HEK293 (cell line): ENCODE measurements around the gene MSI2.
A peak's percentile ranks its signal among the peaks of the same experiment; 100 is the strongest.

Source experiments
- CTCF ChIA-PET: fragments of 350-600 bp; formaldehyde crosslinking; extraction: SDS; loops from one replicate; lab custom pipeline; 2021; ENCODE audit warnings: antibody characterized with exemption; lab: Yijun Ruan, JAX
- POLR2A ChIA-PET: fragments of 300-600 bp; formaldehyde crosslinking; extraction: SDS; loops from one replicate; lab custom pipeline; 2020; ENCODE audit warnings: antibody characterized with exemption, inconsistent platforms; lab: Yijun Ruan, JAX
- H3K27ac ChIP-seq: fragments of 200-500 bp; sonication (Bioruptor generic); 2 replicates; pipeline ENCODE4 v1.5.1; 2014; ENCODE audit warnings: low read depth, low read length, control low read depth, inconsistent platforms; ENCODE audit errors: extremely low read depth
- H3K36me3 ChIP-seq, 2 experiments: fragments of 200-500 bp in 1 of 2; sonication (Bioruptor generic) in 1 of 2; 1 replicate in 1 of 2; 2 replicates in 1 of 2; pipeline ENCODE4 v1.5.1; 2014 to 2017; ENCODE audit warnings: inconsistent platforms in 2 of 2, low read length in 2 of 2; ENCODE audit not compliant: control insufficient read depth in 2 of 2, insufficient read depth in 1 of 2
- H3K4me1 ChIP-seq: fragments of 200-500 bp; sonication (Bioruptor generic); 2 replicates; pipeline ENCODE4 v1.5.1; 2014; ENCODE audit warnings: mild to moderate bottlenecking, low read length, inconsistent platforms; ENCODE audit not compliant: control insufficient read depth, insufficient read depth
- H3K4me3 ChIP-seq: 2 replicates; pipeline ENCODE4 v1.5.1; 2011; ENCODE audit warnings: low read depth, mild to moderate bottlenecking, control low read depth, low read length, moderate library complexity
- H3K9me3 ChIP-seq: fragments of 200-500 bp; sonication (Bioruptor generic); 2 replicates; pipeline ENCODE4 v1.5.1; 2014; ENCODE audit warnings: low read depth, low read length, inconsistent platforms; ENCODE audit not compliant: control insufficient read depth, insufficient read depth
- HIC1 ChIP-seq: fragments of 450-650 bp; formaldehyde crosslinking; IDR thresholded peaks from 2 replicates; pipeline ENCODE4 v1.5.1; 2016; ENCODE audit warnings: missing biosample characterization, missing genetic modification characterization
- PATZ1 ChIP-seq: fragments of 450-650 bp; formaldehyde crosslinking; IDR thresholded peaks from 2 replicates; pipeline ENCODE4 v1.5.1; 2016; ENCODE audit warnings: missing biosample characterization, missing genetic modification characterization
- PRDM1 ChIP-seq: fragments of 450-650 bp; formaldehyde crosslinking; IDR thresholded peaks from 2 replicates; pipeline ENCODE4; 2016; ENCODE audit warnings: missing biosample characterization, missing genetic modification characterization
- SCRT1 ChIP-seq: fragments of 450-650 bp; formaldehyde crosslinking; IDR thresholded peaks from 2 replicates; pipeline ENCODE4 v1.5.1; 2016; ENCODE audit warnings: missing biosample characterization, missing genetic modification characterization, borderline replicate concordance
- SCRT2 ChIP-seq: fragments of 450-650 bp; formaldehyde crosslinking; IDR thresholded peaks from 2 replicates; pipeline ENCODE4 v1.5.1; 2016; ENCODE audit warnings: missing biosample characterization, missing genetic modification characterization
- SETDB1 ChIP-seq: IDR thresholded peaks from one replicate; pipeline ENCODE4 v1.6.1; 2017; ENCODE audit warnings: mild to moderate bottlenecking, low read length, moderate library complexity, mixed read lengths; ENCODE audit not compliant: insufficient read length
- ZBTB17 ChIP-seq: fragments of 450-650 bp; formaldehyde crosslinking; IDR thresholded peaks from 2 replicates; pipeline ENCODE4 v1.5.1; 2016; ENCODE audit warnings: missing biosample characterization, missing genetic modification characterization
- ZBTB6 ChIP-seq: fragments of 450-650 bp; formaldehyde crosslinking; IDR thresholded peaks from 2 replicates; pipeline ENCODE4 v1.5.1; 2017; ENCODE audit warnings: missing biosample characterization, missing genetic modification characterization
- ZBTB8A ChIP-seq: fragments of 450-650 bp; formaldehyde crosslinking; IDR thresholded peaks from 2 replicates; pipeline ENCODE4 v1.5.1; 2016; ENCODE audit warnings: missing biosample characterization, missing genetic modification characterization
- ZFHX2 ChIP-seq: fragments of 450-650 bp; formaldehyde crosslinking; conservative IDR thresholded peaks from 2 replicates; pipeline ENCODE4 v1.5.1; 2016; ENCODE audit warnings: missing biosample characterization, missing genetic modification characterization
- ZNF140 ChIP-seq: fragments of 450-650 bp; formaldehyde crosslinking; IDR thresholded peaks from 2 replicates; pipeline ENCODE4 v1.5.1; 2016; ENCODE audit warnings: missing biosample characterization, missing genetic modification characterization
- ZNF157 ChIP-seq: fragments of 450-650 bp; formaldehyde crosslinking; IDR thresholded peaks from 2 replicates; pipeline ENCODE4 v1.5.1; 2016; ENCODE audit warnings: missing biosample characterization, missing genetic modification characterization
- ZNF223 ChIP-seq: fragments of 450-650 bp; formaldehyde crosslinking; IDR thresholded peaks from 2 replicates; pipeline ENCODE4 v1.5.1; 2016; ENCODE audit warnings: missing biosample characterization, missing genetic modification characterization
- ZNF335 ChIP-seq: fragments of 450-650 bp; formaldehyde crosslinking; conservative IDR thresholded peaks from 2 replicates; pipeline ENCODE4 v1.5.1; 2016; ENCODE audit warnings: missing biosample characterization, missing genetic modification characterization
- ZNF416 ChIP-seq: fragments of 450-650 bp; formaldehyde crosslinking; IDR thresholded peaks from 2 replicates; pipeline ENCODE4 v1.5.1; 2016; ENCODE audit warnings: missing biosample characterization, missing genetic modification characterization
- ZNF423 ChIP-seq: fragments of 450-650 bp; formaldehyde crosslinking; IDR thresholded peaks from 2 replicates; pipeline ENCODE4 v1.5.1; 2016; ENCODE audit warnings: missing biosample characterization, missing genetic modification characterization
- ZNF530 ChIP-seq: fragments of 450-650 bp; formaldehyde crosslinking; IDR thresholded peaks from 2 replicates; pipeline ENCODE4 v1.5.1; 2016; ENCODE audit warnings: low read depth, missing biosample characterization, missing genetic modification characterization
- ZNF707 ChIP-seq: fragments of 450-650 bp; formaldehyde crosslinking; IDR thresholded peaks from 2 replicates; pipeline ENCODE4 v1.5.1; 2016; ENCODE audit warnings: missing biosample characterization, missing genetic modification characterization
- ZNF768 ChIP-seq: fragments of 450-650 bp; formaldehyde crosslinking; IDR thresholded peaks from 2 replicates; pipeline ENCODE4 v1.5.1; 2018; ENCODE audit warnings: missing biosample characterization, mild to moderate bottlenecking, missing genetic modification characterization
- ZNF837 ChIP-seq: fragments of 450-650 bp; formaldehyde crosslinking; IDR thresholded peaks from 2 replicates; pipeline ENCODE4 v1.5.1; 2016; ENCODE audit warnings: missing biosample characterization, missing genetic modification characterization
- TF ChIP-seq, protein P1 (sequence below): fragments of 450-650 bp; formaldehyde crosslinking; IDR thresholded peaks from 2 replicates; pipeline ENCODE4 v1.5.0; 2017; ENCODE audit warnings: missing biosample characterization, missing genetic modification characterization, borderline replicate concordance
- TF ChIP-seq, protein P2 (sequence below): fragments of 450-650 bp; IDR thresholded peaks from 2 replicates; pipeline ENCODE4 v1.5.1; 2018; ENCODE audit warnings: missing biosample characterization, mild to moderate bottlenecking, missing genetic modification characterization

The MSI2 gene

DNA sequence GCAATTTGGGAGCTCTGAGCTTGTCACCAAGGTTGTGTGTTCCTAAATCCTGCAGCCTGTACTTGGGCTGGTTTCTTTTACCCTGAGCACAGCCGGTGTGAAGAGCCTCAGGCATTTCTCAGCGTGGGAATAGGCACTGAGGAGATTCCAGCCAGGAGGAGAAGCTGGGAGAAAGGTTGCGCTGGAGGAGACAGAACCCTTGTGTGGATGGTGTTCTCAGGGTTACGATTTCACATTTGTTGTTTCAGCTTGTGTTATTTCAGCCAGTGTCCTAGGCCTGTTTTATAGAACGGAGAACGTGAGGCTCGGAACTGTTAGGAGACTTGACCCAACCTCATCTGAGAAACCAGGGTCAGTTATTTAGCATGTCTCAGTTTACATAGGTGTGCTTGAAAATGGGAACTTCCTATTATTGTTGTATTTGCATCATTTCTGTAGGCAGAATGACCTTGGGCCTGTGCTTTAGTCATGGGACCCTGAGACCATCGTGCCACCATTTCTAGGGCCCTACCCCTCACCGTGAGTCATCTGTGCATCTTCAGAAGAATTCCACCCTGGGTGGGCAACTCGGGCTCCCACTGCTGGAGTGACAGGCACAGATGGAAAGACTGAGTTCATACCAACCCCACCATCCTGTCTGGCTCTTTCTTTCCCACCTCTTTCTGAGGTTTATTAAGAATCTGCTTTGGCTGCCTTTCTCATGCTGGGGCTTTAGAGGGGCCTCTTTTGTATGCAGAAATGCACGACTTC is 134.9 kb downstream of the MSI2 start (continued):
- no peak for TF ChIP-seq ZNF768 (tag by site-specific recombination)
- no peak for TF ChIP-seq ZNF157 (tag by site-specific recombination)
- TF ChIP-seq ZNF837 (tag by site-specific recombination): no peak
- TF ChIP-seq HIC1 (tag by site-specific recombination): no peak
- TF ChIP-seq, all 188 proteins: peak for 0

DNA sequence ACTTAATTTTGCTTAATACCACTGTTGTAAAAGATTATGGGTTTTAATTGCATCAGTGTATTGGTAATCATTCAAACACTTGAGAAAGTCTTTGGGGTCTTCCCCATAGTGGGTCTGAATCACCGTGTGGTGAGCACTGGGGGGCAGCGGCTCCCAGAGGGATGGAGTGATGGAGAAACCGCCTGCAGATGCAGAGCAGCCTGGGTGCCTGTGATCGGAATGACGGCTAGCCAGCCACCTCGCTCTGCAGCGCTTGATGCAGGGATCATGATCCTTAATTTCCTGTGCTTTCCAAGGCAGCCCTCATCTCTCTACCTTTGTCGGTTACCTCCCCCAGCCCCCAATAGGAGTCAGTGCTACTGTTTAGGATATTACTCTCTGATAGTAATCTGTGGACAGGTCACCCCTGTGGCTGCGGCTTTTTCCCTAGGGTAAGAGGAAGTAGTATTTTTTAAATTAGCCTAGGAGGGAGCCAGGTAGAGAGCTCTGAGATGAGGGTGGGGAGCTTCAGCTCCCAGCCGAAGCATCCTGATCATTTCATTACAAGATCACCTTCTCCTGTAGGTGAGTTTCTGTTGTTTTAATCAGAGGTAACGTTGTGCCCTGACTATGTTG is 135.6 kb downstream of the MSI2 start:
- ChIA-PET POLR2A (no interaction called here), CTCF (interaction anchor here (0.7 to 1.1 kb wide), 2 partner anchors 42 to 149 kb away, joined by 3 to 4 read pairs; no protein-coding TSS in a partner anchor)
- no peaks in the 10 kb centered on the region for H3K4me1 ChIP-seq
- H3K36me3 ChIP-seq: no peaks in the 10 kb centered on the region
- peaks cover 2% of the 10 kb centered on the region; the same call in 1 of the 2 replicates for H3K9me3 ChIP-seq
- no peak overlapping the region for H3K4me3 ChIP-seq
- no peak overlapping the region for H3K27ac ChIP-seq
- TF ChIP-seq, protein P1, sequence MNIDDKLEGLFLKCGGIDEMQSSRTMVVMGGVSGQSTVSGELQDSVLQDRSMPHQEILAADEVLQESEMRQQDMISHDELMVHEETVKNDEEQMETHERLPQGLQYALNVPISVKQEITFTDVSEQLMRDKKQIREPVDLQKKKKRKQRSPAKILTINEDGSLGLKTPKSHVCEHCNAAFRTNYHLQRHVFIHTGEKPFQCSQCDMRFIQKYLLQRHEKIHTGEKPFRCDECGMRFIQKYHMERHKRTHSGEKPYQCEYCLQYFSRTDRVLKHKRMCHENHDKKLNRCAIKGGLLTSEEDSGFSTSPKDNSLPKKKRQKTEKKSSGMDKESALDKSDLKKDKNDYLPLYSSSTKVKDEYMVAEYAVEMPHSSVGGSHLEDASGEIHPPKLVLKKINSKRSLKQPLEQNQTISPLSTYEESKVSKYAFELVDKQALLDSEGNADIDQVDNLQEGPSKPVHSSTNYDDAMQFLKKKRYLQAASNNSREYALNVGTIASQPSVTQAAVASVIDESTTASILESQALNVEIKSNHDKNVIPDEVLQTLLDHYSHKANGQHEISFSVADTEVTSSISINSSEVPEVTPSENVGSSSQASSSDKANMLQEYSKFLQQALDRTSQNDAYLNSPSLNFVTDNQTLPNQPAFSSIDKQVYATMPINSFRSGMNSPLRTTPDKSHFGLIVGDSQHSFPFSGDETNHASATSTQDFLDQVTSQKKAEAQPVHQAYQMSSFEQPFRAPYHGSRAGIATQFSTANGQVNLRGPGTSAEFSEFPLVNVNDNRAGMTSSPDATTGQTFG (tag by site-specific recombination): no peak
- TF ChIP-seq PRDM1 (tag by site-specific recombination): no peak
- TF ChIP-seq ZNF530 (tag by site-specific recombination): no peak
- no peak for TF ChIP-seq ZBTB8A (tag by site-specific recombination)
- no peak for TF ChIP-seq ZBTB17 (tag by site-specific recombination)
- TF ChIP-seq ZFHX2: no peak
- no peak for TF ChIP-seq ZNF335 (tag by site-specific recombination)
- no peak for TF ChIP-seq ZBTB6 (tag by site-specific recombination)
- TF ChIP-seq SCRT2 (tag by site-specific recombination): no peak
- TF ChIP-seq ZNF223 (tag by site-specific recombination): no peak
- TF ChIP-seq SCRT1 (tag by site-specific recombination): no peak
- no peak for TF ChIP-seq ZNF707 (tag by site-specific recombination)

DNA sequence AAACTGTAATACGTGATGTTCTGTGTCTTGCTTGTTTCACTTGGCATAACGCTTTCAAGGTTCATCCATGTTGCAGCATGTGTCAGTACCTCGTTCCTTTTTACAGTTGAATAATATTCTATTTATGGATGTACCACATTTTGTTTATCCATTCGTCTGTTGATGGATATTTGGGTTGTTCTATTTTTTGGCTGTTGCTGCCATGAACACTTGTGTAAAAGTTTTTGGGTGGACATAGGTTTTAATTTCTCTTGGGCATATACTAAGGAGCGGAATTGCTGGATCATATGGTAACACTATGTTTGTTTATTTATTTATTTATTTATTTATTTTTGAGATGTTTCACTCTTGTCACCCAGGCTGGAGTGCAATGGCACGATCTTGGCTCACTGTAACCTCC is 137.0 kb downstream of the MSI2 start:
- no peaks in the 10 kb centered on the region for H3K36me3 ChIP-seq
- no peak for TF ChIP-seq ZNF423
- TF ChIP-seq ZNF416 (tag by site-specific recombination): no peak
- TF ChIP-seq, protein P2, sequence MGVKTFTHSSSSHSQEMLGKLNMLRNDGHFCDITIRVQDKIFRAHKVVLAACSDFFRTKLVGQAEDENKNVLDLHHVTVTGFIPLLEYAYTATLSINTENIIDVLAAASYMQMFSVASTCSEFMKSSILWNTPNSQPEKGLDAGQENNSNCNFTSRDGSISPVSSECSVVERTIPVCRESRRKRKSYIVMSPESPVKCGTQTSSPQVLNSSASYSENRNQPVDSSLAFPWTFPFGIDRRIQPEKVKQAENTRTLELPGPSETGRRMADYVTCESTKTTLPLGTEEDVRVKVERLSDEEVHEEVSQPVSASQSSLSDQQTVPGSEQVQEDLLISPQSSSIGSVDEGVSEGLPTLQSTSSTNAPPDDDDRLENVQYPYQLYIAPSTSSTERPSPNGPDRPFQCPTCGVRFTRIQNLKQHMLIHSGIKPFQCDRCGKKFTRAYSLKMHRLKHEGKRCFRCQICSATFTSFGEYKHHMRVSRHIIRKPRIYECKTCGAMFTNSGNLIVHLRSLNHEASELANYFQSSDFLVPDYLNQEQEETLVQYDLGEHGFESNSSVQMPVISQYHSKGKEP: no peak
- peak; percentile 53 for TF ChIP-seq SETDB1
- TF ChIP-seq PATZ1 (tag by site-specific recombination): no peak
- peak; percentile 100 for TF ChIP-seq ZNF140
- H3K4me1 ChIP-seq: no peaks in the 10 kb centered on the region
- peaks cover 2% of the 10 kb centered on the region; the same call in 1 of the 2 replicates for H3K9me3 ChIP-seq
- no peak overlapping the region for H3K27ac ChIP-seq
- H3K4me3 ChIP-seq: no peak overlapping the region
- ChIA-PET CTCF (no interaction called here), POLR2A (no interaction called here)
